GM19372 (cell line): ENCODE measurements around the gene ZCCHC4.
"Not testable (repeated sequence)": the region's sequence is repeated elsewhere in the genome, so short reads cannot be mapped to it uniquely, and the experiment has no call there.

ENCODE experiments used
- ATAC-seq: cut with Tn5 transposase; IDR thresholded peaks from one replicate; pipeline ENCODE4 v1.9.1; 2021; ENCODE audit warnings: mild to moderate bottlenecking, low read depth, moderate library complexity; ENCODE audit not compliant: unreplicated experiment

Gene ZCCHC4

DNA sequence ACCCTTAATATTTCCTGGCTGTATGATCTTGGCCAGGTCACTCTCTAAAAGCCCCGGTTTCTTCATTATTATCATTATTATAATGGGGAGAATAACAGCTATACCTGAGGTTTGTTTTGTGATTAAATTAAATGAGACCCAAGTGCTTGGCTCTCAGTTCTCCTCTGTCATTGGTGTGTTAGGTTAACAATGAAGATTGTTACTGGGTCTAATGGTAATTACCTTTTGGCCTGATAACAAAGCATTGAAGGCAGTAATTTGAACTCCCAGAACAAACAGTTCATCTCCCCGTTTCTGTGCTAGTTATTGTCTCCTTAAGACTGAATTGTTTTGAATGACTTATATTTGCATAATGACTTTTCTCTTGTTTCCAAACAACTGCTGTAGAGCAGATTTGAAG lies 57.7 kb downstream of the ZCCHC4 start:
- no peak for ATAC-seq

GRCh38 chr4:25372549-25372948 lies 60.0 kb downstream of the ZCCHC4 start:
- not testable (repeated sequence) for ATAC-seq

GRCh38 chr4:25376754-25377571 lies 64.4 kb downstream of the ZCCHC4 start, which contains the start of gene ANAPC4:
Gene ANAPC4 (plus strand): TSS chr4:25377263. CDS start chr4:25377428, 165 bp downstream.
- peak; percentile 96 for ATAC-seq

GRCh38 chr4:25377572-25378436 lies 65.2 kb downstream of the ZCCHC4 start:
- ATAC-seq = no peak

GRCh38 chr4:25378437-25378743 lies 65.8 kb downstream of the ZCCHC4 start:
- no peak for ATAC-seq

GRCh38 chr4:25379591-25379990 lies 67.0 kb downstream of the ZCCHC4 start:
- ATAC-seq = no peak

DNA sequence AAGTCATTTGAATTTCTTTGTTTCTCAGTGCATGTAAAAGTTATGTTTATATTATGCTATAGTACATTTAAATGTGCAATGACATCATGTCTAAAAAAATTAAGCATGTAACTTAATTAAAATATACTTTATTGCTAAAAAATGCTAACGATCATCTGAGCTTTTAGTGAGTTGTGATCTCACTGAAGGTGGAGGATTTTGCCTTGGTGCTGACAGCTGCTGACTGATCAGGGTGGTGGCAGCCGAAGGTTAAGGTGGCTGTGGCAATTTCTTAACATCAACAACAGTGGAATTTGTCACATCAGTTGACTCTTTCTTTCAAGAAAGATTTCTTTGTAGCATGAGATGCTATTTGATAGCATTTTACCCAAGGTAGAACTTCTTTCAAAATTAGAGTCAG lies 71.1 kb downstream of the ZCCHC4 start:
- no peak for ATAC-seq

DNA sequence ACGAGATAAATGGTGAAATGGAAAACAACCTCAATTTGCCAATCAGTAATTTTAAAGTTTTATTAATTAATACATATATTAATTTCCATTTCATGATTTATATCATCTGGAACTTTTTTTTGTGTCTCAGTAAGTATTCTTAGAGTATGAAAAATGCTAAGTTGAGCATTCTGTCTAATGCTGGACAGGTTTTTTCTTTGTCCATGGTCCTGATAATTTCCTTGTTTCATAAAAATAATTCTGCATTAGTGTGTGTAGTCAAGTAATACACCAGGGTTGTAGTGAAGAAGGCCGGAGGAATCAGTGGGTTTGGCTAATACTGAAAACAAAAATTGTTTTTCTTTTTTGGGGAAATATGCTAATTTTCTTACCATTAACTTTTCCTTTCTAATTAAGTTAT lies 74.4 kb downstream of the ZCCHC4 start:
- ATAC-seq = no peak

DNA sequence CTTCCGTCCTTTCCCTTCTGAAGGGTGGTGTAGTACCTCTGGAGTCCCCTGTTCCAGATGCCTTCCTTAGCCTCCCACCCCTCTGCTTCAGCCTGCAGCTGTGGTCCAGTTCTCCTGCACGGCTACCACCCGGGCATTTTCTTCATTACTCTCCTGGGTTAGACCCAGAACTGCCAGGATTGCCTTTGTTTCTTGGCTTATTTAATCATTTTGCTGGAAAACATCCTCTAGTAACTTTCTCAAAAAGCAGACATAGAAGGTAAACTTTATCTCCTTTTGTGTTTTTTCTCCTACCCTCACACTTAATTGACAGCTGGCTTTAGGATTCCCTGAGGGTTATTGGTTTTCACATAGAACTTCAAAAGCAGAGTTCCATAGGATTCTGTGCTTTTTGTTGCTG lies 84.7 kb downstream of the ZCCHC4 start:
- ATAC-seq = no peak

DNA sequence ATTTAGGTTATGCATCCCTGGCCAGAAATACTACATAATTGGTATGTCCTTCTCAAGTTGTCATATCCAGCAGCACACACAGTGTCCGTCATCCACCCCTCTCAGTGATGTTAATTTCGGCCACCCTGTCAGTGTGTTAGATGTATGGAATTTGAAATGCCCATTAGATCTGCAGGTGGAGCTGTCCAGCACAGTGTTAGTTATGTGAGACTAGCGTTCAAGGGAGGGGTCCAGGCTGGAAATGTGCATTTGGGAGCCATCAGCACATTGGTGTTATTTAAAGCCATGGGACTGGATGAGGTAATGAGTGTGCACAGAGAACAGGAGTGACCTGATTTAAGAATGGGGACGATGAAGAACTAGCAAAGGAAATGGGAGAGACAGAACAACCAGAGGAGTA lies 86.9 kb downstream of the ZCCHC4 start:
- ATAC-seq = no peak

GRCh38 chr4:25401066-25401465 lies 88.5 kb downstream of the ZCCHC4 start:
- no peak for ATAC-seq

- no peak for ATAC-seq
Measured at GRCh38 chr4:25402521-25402920, 89.9 kb downstream of the ZCCHC4 start.

DNA sequence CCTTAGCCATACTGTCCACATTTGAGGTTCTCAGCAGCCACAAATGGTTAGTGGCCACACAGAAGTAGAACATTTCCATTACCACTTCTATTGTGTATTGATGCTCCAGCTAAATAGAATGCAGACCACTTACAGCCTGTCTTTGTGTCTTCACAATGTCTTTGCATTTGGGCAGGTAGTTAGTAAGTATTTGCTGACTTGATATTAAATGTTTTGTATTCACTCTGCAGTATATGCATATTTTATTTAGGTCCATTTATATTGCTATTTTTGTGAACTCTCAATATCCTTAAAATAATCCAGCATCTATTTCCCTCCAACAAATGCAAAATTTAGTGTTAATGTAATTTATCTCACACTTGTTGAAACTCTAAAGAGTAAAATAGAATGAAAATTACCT lies 91.1 kb downstream of the ZCCHC4 start:
- no peak for ATAC-seq

GRCh38 chr4:25405453-25405852 lies 92.9 kb downstream of the ZCCHC4 start:
- ATAC-seq = no peak

GRCh38 chr4:25406081-25406692 lies 93.6 kb downstream of the ZCCHC4 start:
- no peak for ATAC-seq

DNA sequence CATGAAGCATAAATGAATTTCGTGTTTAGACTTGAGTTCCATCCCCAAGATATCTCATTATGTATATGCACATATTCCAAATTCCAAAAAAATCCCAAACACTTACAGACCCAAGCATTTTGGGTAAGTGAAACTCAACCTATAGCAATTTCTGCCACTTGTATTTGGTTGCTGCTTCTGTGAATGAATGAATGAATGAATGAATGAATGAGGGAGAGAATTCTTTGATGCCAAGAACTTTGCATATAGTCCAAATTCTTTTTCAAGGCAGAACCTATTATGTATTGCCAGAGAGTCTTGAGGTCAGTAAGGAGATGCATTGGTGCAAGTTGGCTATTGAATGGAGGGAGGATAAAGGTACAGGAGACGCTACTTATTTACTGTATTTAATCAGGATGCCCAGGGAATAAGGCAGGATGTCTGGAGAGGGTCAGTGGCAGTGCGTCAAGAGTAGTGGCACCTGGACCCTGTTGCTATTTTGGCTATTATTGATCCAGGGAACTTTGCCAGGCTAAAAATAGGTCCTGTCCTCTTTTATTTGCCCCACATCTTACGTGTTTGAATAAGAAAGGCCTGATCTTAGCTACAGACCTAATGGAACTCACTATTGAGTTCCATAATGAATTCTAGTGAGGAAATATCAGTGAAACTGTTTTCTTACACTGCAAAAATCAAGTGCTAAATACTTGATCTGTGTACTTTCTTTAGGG lies 98.4 kb downstream of the ZCCHC4 start:
- no peak for ATAC-seq

GRCh38 chr4:25413261-25413660 lies 100.7 kb downstream of the ZCCHC4 start:
- no peak for ATAC-seq

- ATAC-seq = no peak
Measured at GRCh38 chr4:25417014-25417413, 104.4 kb downstream of the ZCCHC4 start.
